Nephron (organoid): ENCODE results near the gene CCDC174.

Experiments
- H3K27ac Mint-ChIP-seq, 3 experiments: 2 replicates each; pipeline ENCODE4 v1.8.0; 2020; ENCODE audit warnings: mixed read lengths in 3 of 3, mild to moderate bottlenecking in 2 of 3, moderate library complexity in 1 of 3
- H3K27me3 Mint-ChIP-seq: 2 replicates; pipeline ENCODE4 v1.8.0; 2021; ENCODE audit warnings: low read depth, mild to moderate bottlenecking, moderate library complexity, mixed read lengths
- H3K36me3 Mint-ChIP-seq: 2 replicates; pipeline ENCODE4 v1.8.0; 2020; ENCODE audit warnings: low read depth, mixed read lengths
- H3K4me1 Mint-ChIP-seq: 2 replicates; pipeline ENCODE4 v1.8.0; 2020; ENCODE audit warnings: mixed read lengths
- H3K4me3 Mint-ChIP-seq, 3 experiments: 2 replicates each; pipeline ENCODE4 v1.8.0; 2020; ENCODE audit warnings: mild to moderate bottlenecking in 3 of 3, mixed read lengths in 3 of 3, moderate library complexity in 2 of 3
- H3K9me3 Mint-ChIP-seq: 2 replicates; pipeline ENCODE4 v1.8.0; 2020; ENCODE audit warnings: mixed read lengths
- TF ChIP-seq, protein P1 (sequence below), 3 experiments: fragments of 200-600 bp; sonication (generic); IDR thresholded peaks; one replicate each; pipeline ENCODE4 v1.5.0; 2021; ENCODE audit warnings: antibody characterized with exemption in 3 of 3; ENCODE audit not compliant: unreplicated experiment in 3 of 3

Gene CCDC174

DNA sequence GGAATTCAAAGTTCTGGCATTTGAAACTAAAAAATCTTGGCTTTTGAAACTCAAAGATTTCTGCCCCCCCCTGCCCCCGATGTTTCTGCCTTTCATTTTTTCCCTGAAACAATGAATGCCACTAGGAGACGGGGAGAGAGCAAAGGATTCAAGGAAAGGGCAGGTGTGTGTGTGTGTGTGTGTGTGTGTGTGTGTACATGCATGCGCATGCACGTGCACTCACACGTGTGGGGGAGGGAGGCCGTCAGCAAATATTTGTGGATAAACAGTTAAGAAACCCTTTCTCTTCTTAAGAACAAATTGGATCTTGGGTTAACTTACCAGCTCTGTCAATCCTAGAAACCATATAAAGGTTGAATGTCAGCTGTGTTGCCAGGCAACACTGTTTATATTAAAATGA is 29.2 kb upstream of the CCDC174 start:
- Mint-ChIP-seq H3K36me3 (no peaks in the 10 kb centered on the region), H3K9me3 (no peaks in the 10 kb centered on the region), H3K27ac (no peak overlapping the region), H3K4me1 (no peaks in the 10 kb centered on the region), H3K4me3 (no peak overlapping the region), H3K27me3 (peaks cover 27% of the 10 kb centered on the region)
- TF ChIP-seq, protein P1, sequence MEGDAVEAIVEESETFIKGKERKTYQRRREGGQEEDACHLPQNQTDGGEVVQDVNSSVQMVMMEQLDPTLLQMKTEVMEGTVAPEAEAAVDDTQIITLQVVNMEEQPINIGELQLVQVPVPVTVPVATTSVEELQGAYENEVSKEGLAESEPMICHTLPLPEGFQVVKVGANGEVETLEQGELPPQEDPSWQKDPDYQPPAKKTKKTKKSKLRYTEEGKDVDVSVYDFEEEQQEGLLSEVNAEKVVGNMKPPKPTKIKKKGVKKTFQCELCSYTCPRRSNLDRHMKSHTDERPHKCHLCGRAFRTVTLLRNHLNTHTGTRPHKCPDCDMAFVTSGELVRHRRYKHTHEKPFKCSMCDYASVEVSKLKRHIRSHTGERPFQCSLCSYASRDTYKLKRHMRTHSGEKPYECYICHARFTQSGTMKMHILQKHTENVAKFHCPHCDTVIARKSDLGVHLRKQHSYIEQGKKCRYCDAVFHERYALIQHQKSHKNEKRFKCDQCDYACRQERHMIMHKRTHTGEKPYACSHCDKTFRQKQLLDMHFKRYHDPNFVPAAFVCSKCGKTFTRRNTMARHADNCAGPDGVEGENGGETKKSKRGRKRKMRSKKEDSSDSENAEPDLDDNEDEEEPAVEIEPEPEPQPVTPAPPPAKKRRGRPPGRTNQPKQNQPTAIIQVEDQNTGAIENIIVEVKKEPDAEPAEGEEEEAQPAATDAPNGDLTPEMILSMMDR (IDR thresholded peaks at IDR 0.05; ENCODE audit: unreplicated experiment in 3 of 3): no peak

DNA sequence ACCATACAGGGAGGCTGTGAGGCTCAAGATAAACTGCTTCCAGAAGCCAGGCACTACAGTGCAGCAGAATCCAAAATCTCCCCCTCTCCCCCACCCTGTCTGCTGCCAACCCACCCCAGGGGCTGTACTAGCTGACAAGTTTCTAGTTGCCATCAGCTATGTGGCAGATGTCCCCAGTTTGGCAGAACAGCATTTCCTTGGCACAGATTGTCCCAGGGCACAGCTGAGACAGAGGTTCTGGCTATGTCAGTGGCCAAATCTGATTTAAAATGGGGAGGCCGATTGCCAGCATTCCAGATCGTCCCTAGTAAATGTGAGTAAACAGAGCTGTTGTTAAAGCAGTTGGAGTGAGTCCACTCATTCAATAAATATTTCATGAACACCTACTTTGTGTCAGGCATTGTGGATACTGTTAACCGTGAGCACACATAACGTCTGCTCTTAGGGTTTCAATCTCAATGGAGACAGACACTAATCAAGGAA is 28.0 kb upstream of the CCDC174 start:
- H3K27me3 Mint-ChIP-seq: peaks cover 19% of the 10 kb centered on the region
- H3K4me3 Mint-ChIP-seq: no peak overlapping the region
- H3K4me1 Mint-ChIP-seq: no peaks in the 10 kb centered on the region
- H3K36me3 Mint-ChIP-seq: no peaks in the 10 kb centered on the region
- no peak overlapping the region for H3K27ac Mint-ChIP-seq
- peaks cover 6% of the 10 kb centered on the region for H3K9me3 Mint-ChIP-seq
- TF ChIP-seq, protein P1 (IDR thresholded peaks at IDR 0.05; ENCODE audit: unreplicated experiment in 3 of 3): no peak

DNA sequence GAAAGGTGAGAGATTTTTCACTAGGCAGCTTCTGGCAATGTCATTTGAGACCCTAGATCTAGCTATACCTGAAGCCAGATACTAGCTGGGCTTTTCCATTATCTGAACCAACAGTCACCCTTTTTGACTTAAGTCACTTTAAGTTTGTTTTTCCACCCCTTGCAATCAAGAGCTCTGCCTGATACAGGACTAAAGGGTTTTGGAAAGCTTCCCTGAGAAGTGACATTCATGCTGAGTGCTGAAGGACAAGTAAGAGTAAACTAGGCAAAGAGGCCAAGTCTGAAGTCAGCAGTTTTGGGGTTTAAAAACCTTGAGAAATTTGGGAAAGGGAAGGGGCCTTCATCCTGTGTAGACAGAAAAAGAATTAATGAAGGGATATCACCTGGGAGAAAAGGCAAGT is 27.1 kb upstream of the CCDC174 start:
- no peak overlapping the region for H3K4me3 Mint-ChIP-seq
- TF ChIP-seq, protein P1 (IDR thresholded peaks at IDR 0.05; ENCODE audit: unreplicated experiment in 3 of 3): no peak
- H3K36me3 Mint-ChIP-seq: no peaks in the 10 kb centered on the region
- peaks cover 10% of the 10 kb centered on the region for H3K27me3 Mint-ChIP-seq
- peaks cover 9% of the 10 kb centered on the region for H3K9me3 Mint-ChIP-seq
- no peak overlapping the region for H3K27ac Mint-ChIP-seq
- no peaks in the 10 kb centered on the region for H3K4me1 Mint-ChIP-seq

DNA sequence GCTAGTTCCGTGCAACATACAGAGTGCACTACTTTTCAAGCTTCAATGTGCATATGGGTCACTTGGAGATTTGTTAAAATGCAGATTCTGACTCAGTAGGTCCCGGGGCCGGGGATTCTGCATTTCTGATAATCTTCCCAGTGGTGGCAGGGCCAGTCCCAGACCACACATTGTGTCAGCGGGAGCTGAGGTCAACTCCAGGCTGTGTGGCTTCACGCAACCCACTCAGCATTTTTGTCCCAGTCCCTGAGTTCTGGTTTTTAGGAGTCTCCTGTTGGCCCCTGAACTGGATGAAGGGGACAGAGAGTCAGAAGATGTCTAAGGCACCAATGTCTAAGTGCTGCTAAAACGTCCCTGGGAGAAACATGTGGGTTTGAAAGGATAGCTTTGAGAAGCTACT is 26.1 kb upstream of the CCDC174 start:
- TF ChIP-seq, protein P1 (IDR thresholded peaks at IDR 0.05; ENCODE audit: unreplicated experiment in 3 of 3): no peak
- Mint-ChIP-seq H3K4me3 (no peak overlapping the region), H3K27ac (no peak overlapping the region), H3K27me3 (peaks cover 5% of the 10 kb centered on the region), H3K36me3 (no peaks in the 10 kb centered on the region), H3K4me1 (no peaks in the 10 kb centered on the region), H3K9me3 (peaks cover 10% of the 10 kb centered on the region)

DNA sequence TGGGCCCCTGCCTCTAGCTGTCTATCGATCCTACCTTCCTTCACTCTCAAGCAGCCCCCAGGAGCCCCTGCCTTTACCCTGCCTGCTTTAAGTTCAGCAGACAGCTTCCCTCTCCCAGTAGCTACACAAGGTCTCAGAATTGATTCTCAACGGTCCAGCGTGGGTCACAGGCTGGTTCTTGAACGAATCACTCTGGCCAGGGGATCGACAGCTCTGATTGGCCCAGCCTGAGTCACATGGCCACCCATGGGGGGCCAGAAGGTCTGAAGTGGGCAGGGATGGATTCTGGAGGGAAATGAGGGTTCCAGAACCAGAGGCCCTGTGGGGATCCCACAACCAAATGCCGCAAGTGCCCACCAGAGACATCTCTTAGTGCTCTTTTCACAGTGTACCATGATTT is 23.7 kb upstream of the CCDC174 start:
- H3K27me3 Mint-ChIP-seq: peaks cover 8% of the 10 kb centered on the region
- peaks cover 10% of the 10 kb centered on the region for H3K9me3 Mint-ChIP-seq
- H3K4me3 Mint-ChIP-seq: no peak overlapping the region
- no peaks in the 10 kb centered on the region for H3K36me3 Mint-ChIP-seq
- H3K4me1 Mint-ChIP-seq: no peaks in the 10 kb centered on the region
- H3K27ac Mint-ChIP-seq: no peak overlapping the region
- TF ChIP-seq, protein P1 (IDR thresholded peaks at IDR 0.05; ENCODE audit: unreplicated experiment in 3 of 3): no peak

DNA sequence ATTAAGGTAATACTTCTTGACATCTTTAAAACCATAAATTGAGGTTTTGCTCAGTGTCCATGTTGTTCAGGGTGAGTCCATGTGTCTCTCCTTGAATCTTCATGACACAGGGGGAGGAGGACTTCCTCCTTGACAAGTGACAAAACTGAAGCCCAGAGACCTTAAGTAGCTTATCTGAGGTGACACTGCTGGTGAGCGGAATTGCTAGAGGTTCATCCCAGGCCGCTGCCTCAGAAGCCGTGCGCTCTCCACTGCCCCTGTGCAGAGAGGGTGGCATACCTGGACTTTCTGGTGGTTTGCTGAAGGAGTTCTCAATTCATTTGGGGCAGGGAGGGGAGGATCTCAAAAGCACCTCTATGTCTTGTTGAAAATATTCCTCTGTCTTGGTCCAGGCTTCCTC is 23.2 kb upstream of the CCDC174 start:
- TF ChIP-seq, protein P1 (IDR thresholded peaks at IDR 0.05; ENCODE audit: unreplicated experiment in 3 of 3): no peak
- no peaks in the 10 kb centered on the region for H3K4me1 Mint-ChIP-seq
- H3K36me3 Mint-ChIP-seq: no peaks in the 10 kb centered on the region
- no peak overlapping the region for H3K4me3 Mint-ChIP-seq
- peaks cover 10% of the 10 kb centered on the region for H3K9me3 Mint-ChIP-seq
- no peak overlapping the region for H3K27ac Mint-ChIP-seq
- peaks cover 8% of the 10 kb centered on the region for H3K27me3 Mint-ChIP-seq
